Neural cell (in vitro differentiated cells): ENCODE results near the gene GATAD1. TPM values are rescaled to one million over a fixed set of nuclear protein-coding genes. Genes with fewer than 3 reads are reported as not detected.

Source experiments
- polyA plus RNA-seq: library from polyadenylated mRNA; depleted of rRNA; stranded (reverse); fragments of >200 nt; gene quantifications from 2 replicates; pipeline ENCODE4 v1.2.3, GENCODE V29; 2014

GATAD1 gene
- polyA plus RNA-seq, 1 donor from 2014 or later = 28.9 TPM

Other genes with a start within 250 kb of the GATAD1 start
- gene KRIT1, start 201.6 kb upstream of the GATAD1 start, polyA plus RNA-seq = 39.6 and 41.3 TPM in 2 replicates
- 67.8 and 83.0 TPM in 2 replicates for gene ANKIB1, start 201.5 kb upstream of the GATAD1 start, polyA plus RNA-seq
- gene ERVW-1, start 30.5 kb downstream of the GATAD1 start, polyA plus RNA-seq = not detected in 2 replicates
- 77.7 and 108 TPM in 2 replicates for gene PEX1, start 81.0 kb downstream of the GATAD1 start, polyA plus RNA-seq
- gene RBM48, start 81.3 kb downstream of the GATAD1 start, polyA plus RNA-seq = 20.2 and 26.4 TPM in 2 replicates
- 50.0 and 56.0 TPM in 2 replicates for gene FAM133B, start 142.9 kb downstream of the GATAD1 start, polyA plus RNA-seq